HG03457 (cell line): ENCODE data around the gene EEF2.
"Not testable (repeated sequence)": the region's sequence is repeated elsewhere in the genome, so short reads cannot be mapped to it uniquely, and the experiment has no call there.

Experiments
- ATAC-seq: cut with Tn5 transposase; IDR thresholded peaks from one replicate; pipeline ENCODE4 v1.9.1; 2021; ENCODE audit warnings: moderate number of reproducible peaks; ENCODE audit not compliant: unreplicated experiment

EEF2 gene

GRCh38 chr19:3950871-3951861 lies 34.1 kb downstream of the EEF2 start:
- no peak for ATAC-seq

- no peak for ATAC-seq
Measured at GRCh38 chr19:3949997-3950859, 35.0 kb downstream of the EEF2 start.

GRCh38 chr19:3949294-3949693 lies 36.0 kb downstream of the EEF2 start:
- no peak for ATAC-seq

- not testable (repeated sequence) for ATAC-seq
Measured at GRCh38 chr19:3947316-3947933, 37.8 kb downstream of the EEF2 start.

- ATAC-seq = no peak
Measured at GRCh38 chr19:3945838-3946237, 39.4 kb downstream of the EEF2 start.

- ATAC-seq = no peak
Measured at GRCh38 chr19:3944018-3944721, 41.1 kb downstream of the EEF2 start.

- ATAC-seq = no peak
Measured at GRCh38 chr19:3942790-3943409, 42.4 kb downstream of the EEF2 start.

- not testable (repeated sequence) for ATAC-seq
Measured at GRCh38 chr19:3938300-3938950, 46.8 kb downstream of the EEF2 start.

GRCh38 chr19:3936506-3937442 lies 48.5 kb downstream of the EEF2 start:
- ATAC-seq = no peak

GRCh38 chr19:3932931-3933810 lies 52.1 kb downstream of the EEF2 start, which contains the start of gene NMRK2:
TSS of gene NMRK2 (plus strand) at chr19:3933069. CDS start at chr19:3933672, 603 bp downstream.
- no peak for ATAC-seq

- no peak for ATAC-seq
Measured at GRCh38 chr19:3931041-3931440, 54.2 kb downstream of the EEF2 start.
